Keratinocyte (primary cell): ENCODE measurements around the gene GNG4.

Experiments used
- CTCF ChIP-seq, 3 experiments: IDR thresholded peaks in 1 of 3; conservative IDR thresholded peaks in 1 of 3; optimal IDR thresholded peaks in 1 of 3; 2 replicates in 2 of 3; 3 replicates in 1 of 3; pipeline versions ENCODE3 to v1.5.1; 2011; ENCODE audit warnings: low read length in 3 of 3, mild to moderate bottlenecking in 3 of 3, moderate library complexity in 2 of 3, control low read depth in 1 of 3, inconsistent platforms in 1 of 3; ENCODE audit not compliant: insufficient read depth in 2 of 3; ENCODE audit errors: extremely low read depth in 1 of 3
- EZH2 ChIP-seq: IDR thresholded peaks from one replicate; pipeline ENCODE4 v1.6.1; 2012; ENCODE audit warnings: inconsistent platforms, mild to moderate bottlenecking, low read length, moderate library complexity

GRCh38 chr1:235637756-235638534 is 11.6 kb downstream of the GNG4 start:
- TF ChIP-seq EZH2 (no peak), CTCF (optimal IDR thresholded peaks at IDR 0.05 in 1 of 3, IDR thresholded peaks at IDR 0.05 in 1 of 3, conservative IDR thresholded peaks at IDR 0.05 in 1 of 3; ENCODE audit: extremely low read depth in 1 of 3, insufficient read depth in 2 of 3, low read length in 3 of 3) (no peak)
